Daoy (cell line): ENCODE measurements around the gene NGEF. TPM values are rescaled to one million over a fixed set of nuclear protein-coding genes. Genes with fewer than 3 reads are reported as not detected.
"Not testable (repeated sequence)": the region's sequence is repeated elsewhere in the genome, so short reads cannot be mapped to it uniquely, and the experiment has no call there.

Experiments used
- DNase-seq: peaks from one replicate; pipeline ENCODE4 v3.0.0-alpha.2; 2015; ENCODE audit warnings: low read depth
- total RNA-seq: library from RNA; depleted of rRNA; stranded (reverse); fragments of >200 nt; shearing (Covaris generic); gene quantifications from 2 replicates; pipeline ENCODE4 v1.2.3, GENCODE V29; 2014; rRNA removed

NGEF gene
- 0.17 and 3.3 TPM in 2 replicates for total RNA-seq

DNA sequence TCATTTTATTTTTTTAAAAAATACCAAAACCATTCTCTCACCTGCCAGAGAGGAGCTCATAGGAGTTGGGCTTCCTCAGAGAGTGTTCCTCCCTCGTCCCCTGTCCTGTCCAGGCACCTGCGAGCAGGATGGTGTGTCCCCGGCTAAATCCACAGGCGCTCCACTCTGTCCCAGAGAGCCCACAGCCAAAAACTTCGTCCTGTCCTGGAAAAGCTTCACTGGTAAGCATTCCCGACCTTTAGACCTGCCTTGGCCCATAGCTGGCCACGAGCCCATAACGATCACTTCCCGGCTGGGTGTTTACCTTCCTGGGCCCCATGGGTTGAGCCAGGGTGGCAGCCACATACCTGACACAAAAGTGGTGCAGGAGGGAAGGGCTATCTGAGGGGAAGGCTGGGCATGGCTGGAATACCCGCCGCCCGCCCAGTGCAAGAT lies at the start of gene NGEF:
Gene NGEF (minus strand): TSS at position 230 of the 435 bp plus-strand sequence. CDS start 38,366 bp downstream, outside the sequence.
- no peak for DNase-seq

GRCh38 chr2:233062451-233062850 lies 49.4 kb upstream of the NGEF start:
- DNase-seq: no peak

DNA sequence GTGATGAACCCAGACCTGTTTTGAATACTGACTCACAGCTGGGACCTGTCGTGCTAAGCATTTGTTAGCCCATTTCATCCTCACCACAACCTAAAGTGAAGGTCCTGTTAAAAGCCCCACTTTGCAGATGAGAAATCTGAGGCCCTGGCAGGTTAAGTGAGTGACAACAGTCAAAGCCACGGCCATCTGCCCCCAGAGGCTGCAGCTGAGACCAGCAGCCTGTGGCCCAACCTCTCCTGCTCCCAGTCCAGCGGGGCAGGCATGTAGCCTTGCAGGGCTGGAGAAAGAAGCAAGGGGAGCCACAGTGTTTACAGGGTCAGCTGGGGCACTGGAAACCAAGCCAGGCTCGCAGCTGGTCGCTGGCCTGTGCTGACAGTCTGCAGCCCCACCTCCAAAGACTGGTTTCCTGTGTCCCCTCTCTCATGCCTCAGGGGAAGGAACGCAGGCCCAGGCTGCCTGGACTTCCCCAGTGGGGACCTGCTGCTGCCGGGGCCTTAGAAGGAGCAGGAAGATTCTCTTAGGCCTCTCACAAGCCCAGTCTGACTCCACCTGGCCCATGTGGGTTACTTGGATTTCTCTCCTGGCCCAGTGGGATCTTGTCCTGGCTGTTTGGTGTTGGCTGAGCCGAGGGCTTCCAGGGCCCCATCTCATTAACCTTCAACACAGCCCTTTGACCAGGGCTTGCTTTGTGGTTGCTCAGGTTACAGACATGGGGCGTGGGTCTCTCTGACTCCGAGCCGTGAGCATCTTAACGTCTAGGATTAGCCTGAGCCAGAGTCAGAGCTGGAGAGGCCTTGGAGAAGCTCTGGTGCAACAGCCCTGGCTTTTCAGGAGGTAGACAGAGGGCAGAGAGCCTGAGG lies 48.8 kb upstream of the NGEF start:
- no peak for DNase-seq

- no peak for DNase-seq
Measured at GRCh38 chr2:233060980-233061590, 48.0 kb upstream of the NGEF start.

GRCh38 chr2:233060501-233060979 lies 47.5 kb upstream of the NGEF start:
- no peak for DNase-seq

DNA sequence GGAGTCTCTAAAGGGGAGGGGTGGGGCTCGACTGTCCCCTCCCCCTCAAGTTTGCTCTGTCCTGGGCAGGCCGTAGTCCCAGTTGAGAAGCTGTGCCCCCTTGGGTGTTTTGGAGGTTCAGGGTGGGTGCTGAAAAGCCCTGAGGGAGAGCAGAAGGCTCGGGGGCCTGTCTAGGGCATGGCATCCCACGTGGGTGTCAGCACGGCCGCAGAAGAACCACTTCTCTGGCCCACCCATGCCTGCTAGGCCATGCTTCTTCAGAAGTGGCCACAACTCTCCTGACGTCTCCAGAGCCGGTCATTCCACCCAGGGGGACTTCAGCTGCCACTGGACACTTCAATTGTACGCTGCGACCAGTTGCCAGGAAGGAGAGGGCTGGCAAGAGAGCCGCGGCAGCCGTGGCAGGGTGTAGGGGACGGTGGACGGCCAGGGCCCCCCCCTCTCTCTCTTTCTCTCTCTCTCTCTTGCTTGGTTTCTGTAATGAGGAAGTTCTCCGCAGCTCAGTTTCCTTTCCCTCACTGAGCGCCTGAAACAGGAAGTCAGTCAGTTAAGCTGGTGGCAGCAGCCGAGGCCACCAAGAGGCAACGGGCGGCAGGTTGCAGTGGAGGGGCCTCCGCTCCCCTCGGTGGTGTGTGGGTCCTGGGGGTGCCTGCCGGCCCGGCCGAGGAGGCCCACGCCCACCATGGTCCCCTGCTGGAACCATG lies 46.9 kb upstream of the NGEF start, which contains the start of gene INPP5D:
Gene INPP5D (plus strand): TSS at position 546 of the 704 bp plus-strand sequence. CDS start 137 bp downstream, at position 683.
- no peak for DNase-seq

DNA sequence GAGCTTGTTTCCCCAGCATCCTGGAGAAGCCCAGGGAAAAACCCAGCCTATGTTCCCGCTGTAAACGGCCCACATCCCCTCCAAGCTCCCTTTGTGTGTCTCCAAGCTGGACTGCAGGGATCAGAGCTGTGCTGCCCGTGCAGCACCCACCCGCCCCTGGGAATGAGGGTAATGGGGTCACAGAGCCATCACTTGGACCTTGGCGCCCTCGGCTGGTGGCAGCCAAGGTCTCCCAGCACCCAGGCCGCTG lies 46.4 kb upstream of the NGEF start:
- DNase-seq: no peak

DNA sequence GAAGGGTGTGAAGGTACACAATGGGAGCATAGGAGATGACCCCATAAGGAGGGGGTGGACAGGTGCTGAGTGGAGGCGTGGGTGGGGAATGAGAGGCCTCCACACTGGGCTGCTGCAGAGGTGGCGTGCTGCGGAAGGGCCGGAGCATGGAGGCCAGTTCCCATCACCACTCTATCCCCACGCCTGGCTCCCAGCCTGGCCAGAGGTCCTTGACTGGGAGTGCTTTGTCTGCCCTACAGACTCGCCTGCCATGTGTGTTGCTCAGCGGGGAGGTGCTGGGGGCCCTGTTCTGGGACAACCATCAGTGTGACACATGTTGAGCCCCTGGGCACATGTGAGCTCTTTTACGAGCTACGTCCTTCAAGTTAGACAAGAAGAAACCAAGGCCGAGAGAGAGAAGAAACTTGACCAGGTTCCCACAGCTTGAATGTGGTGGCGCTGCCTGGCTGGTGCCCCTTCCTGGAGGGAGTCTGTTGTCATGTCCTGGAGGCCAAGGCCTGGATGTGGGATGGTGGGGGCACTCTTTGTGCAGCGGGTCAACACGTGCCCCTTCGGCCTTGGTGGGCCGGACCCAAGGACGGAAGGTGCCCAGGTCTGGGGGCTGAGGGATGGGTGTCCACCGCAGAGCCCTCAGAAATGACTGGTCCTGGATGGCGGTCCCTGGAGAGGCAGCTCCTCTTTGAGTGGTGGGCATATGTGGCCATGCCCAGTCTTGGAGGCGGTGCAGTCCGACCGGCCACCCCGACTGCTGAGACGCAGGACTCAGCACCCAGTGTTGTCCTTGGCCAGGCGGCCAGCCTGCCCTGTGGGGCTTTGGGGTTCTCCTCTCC lies 45.9 kb upstream of the NGEF start:
- DNase-seq: no peak

GRCh38 chr2:233056961-233057605 lies 44.0 kb upstream of the NGEF start:
- DNase-seq: no peak

- DNase-seq: no peak
Measured at GRCh38 chr2:233055362-233055761, 42.3 kb upstream of the NGEF start.

- DNase-seq: peak; percentile 64
Measured at GRCh38 chr2:233053928-233054784, 41.1 kb upstream of the NGEF start.

DNA sequence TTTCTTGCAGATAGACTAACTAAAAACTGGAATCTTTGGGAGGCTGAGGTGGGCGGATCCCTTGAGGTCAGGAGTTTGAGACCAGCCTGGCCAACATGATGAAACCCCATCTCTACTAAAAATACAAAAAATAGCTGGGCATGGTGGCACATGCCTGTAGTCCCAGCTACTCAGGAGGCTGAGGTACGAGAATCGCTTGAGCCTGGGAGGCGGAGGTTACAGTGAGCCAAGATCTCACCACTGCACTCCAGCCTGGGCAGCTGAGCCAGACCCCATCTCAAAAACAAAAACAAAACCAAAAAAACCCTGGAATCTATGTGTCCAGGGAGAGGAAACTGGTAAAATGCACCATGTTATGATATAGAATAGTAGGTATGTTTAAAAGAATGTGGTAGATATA lies 39.5 kb upstream of the NGEF start:
- not testable (repeated sequence) for DNase-seq

- peak; percentile 87 for DNase-seq
Measured at GRCh38 chr2:233051241-233052149, 38.4 kb upstream of the NGEF start.

DNA sequence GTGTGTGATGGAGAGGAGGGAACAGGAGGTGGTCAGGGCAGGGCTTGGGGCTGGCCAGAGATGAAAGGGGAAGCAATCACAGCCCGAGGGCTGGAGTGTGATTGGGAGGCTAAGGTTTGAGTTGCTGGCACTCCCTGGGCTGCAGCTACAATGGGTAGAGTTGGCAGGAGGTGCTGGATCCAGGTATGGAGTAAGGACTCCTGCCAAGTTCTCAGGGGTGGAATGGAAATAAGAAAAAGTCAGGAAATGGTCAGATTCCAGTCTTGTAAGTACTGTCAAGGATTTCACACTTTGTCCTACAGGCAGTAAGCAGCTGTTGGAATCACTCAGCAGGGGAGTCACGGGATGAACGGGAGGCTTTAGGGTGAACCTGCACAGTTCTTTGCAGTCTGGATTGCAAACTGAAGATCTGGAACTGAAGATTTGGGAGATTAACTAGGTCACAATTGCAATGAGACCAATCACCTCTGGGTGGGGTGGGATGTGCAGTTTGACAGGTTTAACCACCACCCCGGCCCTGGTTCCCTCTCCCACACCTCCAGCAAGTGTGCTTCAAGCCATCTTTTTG lies 36.2 kb upstream of the NGEF start:
- no peak for DNase-seq

DNA sequence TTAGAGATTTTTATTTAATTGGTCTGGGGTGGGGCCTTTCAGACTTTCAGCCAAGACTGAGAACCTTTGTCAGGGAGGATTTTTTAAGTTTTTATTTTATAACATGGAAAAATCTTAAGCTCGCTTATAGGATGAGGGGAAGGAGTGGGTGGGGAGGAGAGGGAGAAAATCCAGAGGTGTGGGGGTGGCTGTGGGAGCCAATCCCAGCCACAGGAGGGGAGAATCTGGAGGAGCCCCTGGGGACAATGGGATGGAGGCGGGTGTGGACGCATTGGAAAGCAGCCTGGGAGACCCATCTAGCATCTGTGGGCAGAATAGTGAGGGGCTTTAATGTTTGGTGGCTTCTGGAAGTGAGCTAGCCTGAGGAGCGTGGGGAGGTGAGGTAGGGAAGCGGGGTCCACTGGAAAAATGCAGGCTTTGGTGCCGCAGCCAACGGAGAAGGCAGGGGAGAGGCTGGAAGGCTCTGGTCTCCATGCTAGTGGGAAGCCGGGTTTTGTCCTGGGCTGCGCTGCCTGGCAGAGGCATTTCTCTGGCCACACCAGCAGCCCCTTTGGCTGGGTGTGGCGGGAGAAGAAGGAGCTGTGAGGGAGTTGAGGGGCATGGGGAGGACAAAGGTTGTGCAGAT lies 35.6 kb upstream of the NGEF start:
- DNase-seq: no peak

GRCh38 chr2:233047667-233048066 lies 34.6 kb upstream of the NGEF start:
- no peak for DNase-seq

- DNase-seq: no peak
Measured at GRCh38 chr2:233047206-233047605, 34.1 kb upstream of the NGEF start.

GRCh38 chr2:233044974-233045605 lies 32.0 kb upstream of the NGEF start:
- no peak for DNase-seq
